Measurements from ENCODE around the gene ABCA3.
"Not testable (repeated sequence)": the region's sequence is repeated elsewhere in the genome, so short reads cannot be mapped to it uniquely, and the experiment has no call there.

ABCA3 gene

DNA sequence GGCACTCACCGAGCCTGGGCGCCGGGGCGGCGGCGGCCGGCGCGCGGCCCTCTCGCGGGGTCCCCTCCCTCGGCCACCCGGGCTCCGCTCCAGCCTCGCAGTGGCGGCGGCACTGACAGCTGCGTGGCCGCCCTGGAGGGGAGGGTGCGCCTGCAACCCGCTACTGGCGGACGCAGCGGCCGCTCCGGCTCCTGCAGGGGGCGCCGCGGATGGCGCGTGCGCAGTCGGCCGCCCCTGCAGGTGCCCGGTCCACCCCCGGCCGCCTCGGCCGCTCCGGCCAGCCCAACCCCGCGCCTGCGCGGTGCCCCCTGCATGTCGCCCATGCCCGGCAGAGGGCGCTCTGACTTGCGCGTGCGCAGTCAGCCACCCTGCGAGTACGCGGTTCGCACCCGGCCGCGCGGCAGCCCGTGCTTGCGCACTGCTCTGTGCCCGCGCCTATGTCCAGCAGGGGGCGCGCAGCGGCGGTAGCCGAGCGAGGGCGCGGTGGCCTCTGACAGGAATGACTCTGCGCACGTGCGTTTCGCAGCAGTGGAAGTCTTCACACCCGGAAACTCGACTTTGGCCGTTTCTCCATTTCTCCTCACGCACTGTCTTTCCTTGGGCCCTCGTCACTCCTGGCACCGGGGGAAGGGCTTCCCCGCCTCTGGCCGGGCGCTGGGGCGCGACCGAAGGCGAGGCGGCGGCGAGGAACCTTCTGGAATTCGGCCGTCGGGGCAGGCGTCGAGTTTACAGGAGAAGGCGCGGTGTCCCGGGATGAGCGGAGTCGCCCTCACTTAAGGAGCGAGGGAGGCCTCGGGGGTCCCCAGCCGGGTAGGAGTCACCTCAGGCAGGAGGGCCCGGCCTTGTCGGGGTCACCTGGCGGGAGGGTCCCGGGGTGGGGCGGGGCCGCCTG is at the start of gene ABCA3:
ABCA3 (minus strand) TSS at position 165 of the 892 bp plus-strand sequence. CDS start 14,262 bp downstream, outside the sequence.
- DNase-seq (ENCODE audit: low spot score), result peak; percentile 94

- DNase-seq (ENCODE audit: low spot score), result peak; percentile 24
Observed at GRCh38 chr16:2388875-2389433, 48.4 kb upstream of the ABCA3 start.

DNA sequence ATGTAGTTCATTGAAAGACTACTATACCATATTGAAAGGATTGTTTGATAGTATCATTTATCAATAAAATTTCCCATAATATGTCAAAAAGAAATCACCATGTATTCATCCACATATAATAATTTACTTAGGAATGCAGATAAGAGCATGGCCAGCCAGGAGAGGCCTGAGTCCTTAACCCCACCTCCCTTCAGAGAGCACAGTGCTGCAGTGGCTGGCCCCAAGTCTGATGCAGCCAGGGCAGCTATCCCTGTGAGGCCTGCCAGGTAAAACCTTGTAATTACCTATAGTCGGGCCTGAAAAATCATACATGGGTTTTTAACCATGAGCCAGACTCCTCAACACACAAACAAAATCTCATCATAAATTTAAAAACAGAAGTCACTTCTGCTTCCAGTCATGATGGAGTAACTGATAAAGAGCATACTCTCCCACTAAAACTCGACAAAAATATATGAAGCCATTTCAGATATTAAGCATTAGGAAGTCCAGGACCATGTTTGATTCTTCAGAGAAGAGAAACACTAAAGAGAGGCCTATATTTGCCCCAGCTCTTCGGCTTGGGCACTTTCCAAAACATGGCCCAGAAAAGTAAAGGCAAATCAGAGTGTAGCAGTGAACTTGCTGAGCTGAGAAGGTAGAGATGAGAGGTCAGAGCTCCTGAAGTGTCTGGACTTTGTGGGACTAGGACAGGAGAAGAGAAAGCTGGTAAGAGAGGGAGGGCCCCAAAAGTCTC is 47.8 kb upstream of the ABCA3 start:
- no peak for DNase-seq (ENCODE audit: low spot score)

DNA sequence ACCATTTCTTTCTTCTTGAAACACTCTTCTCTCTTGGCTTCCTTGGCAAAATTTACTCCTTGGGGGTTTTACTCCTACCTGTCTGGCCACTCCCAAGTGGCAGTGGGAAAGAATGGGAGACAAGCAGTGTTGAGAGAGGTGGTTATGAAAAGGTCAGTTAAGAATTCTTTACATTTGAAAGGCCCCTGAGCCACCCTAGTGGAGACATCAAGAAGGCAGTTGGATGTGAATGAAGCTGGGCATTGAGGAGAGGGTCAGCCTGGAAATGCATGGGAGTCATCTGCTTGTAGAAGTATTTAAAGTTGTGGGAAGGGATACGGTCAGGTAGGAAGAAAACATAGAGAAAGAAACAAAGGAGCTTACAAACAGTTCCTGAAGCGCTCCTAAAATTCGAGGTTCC is 46.5 kb upstream of the ABCA3 start:
- peak; percentile 16 for DNase-seq (ENCODE audit: low spot score)

DNA sequence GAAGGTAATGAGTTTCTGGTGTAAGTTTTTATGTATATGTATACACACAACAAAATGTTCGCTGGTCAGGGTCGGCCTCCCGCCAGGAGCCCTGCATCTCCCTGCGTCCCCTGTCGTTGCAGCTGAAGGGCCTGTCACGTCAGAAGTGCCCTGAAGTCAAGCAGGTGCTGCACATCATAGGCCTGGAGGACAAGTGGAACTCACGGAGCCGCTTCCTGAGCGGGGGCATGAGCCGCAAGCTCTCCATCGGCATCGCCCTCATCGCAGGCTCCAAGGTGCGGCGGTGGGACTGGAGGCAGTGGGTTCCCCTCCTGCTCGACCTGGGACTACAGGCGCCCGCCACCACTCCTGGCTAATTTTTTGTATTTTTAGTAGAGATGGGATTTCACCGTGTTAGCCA is 45.5 kb upstream of the ABCA3 start:
- not testable (repeated sequence) for DNase-seq (ENCODE audit: low spot score)

GRCh38 chr16:2385190-2385836 is 44.8 kb upstream of the ABCA3 start:
- DNase-seq (ENCODE audit: low spot score), result no peak

DNA sequence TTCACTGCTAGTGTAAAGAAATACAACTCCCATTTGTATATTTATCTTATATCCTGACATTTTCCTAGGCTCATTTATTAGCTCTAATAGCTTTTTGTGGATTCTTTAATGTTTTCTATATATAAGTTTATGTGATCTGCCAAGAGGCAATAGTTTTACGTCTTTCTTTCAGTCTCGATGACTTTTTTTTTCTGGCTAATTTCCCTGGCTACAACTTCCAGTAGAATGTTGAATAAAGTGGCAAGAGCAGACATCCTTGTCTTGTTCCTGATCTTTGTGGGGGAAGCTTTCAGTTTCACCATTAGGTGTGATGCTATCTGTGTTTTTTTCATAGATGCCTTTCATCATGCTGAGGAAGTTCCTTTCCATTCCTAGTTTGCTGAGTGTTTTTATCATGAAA is 43.9 kb upstream of the ABCA3 start:
- DNase-seq (ENCODE audit: low spot score), result no peak

- DNase-seq (ENCODE audit: low spot score), result no peak
Observed at GRCh38 chr16:2383501-2383900, 43.0 kb upstream of the ABCA3 start.

- DNase-seq (ENCODE audit: low spot score), result no peak
Observed at GRCh38 chr16:2374644-2375043, 34.1 kb upstream of the ABCA3 start.

GRCh38 chr16:2373176-2373575 is 32.6 kb upstream of the ABCA3 start:
- no peak for DNase-seq (ENCODE audit: low spot score)

DNA sequence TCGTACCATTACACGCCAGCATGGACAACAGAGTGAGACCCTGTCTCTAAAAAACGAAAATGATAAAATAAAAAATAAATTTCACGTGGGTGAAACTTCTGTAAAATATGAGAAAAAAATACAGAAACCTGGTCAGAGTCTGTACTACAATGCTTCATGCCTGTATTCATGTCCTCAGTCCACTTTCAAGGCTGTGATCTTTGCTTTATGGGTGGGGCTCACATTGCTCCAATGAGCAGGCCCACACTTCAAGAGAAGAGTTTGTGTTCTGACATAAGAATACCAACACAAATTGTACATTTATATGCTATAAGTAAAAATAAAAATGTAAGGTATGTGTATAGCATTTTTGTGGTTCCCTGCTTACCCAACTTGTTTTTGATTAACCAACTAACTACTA is 32.2 kb upstream of the ABCA3 start:
- no peak for DNase-seq (ENCODE audit: low spot score)

GRCh38 chr16:2371421-2371820 is 30.9 kb upstream of the ABCA3 start:
- no peak for DNase-seq (ENCODE audit: low spot score)

DNA sequence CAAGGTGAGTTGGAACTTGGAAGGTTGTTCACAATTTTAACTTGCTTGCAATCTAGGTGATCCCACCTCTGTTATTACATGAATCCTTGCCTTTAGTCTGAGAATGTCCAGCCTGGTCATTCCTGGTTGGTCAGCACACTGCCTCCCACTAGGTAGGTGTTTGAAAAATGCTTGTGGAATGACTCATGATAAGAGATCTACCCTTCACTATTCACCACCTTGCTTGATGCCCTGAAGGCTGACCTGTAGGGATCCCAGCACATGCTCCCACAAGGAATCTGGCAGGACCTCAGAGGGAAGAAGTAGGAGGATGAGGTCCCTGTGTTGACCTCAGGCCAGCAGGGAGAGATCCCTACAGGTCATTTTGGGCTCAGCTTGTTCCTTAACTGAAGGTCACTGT is 30.2 kb upstream of the ABCA3 start:
- no peak for DNase-seq (ENCODE audit: low spot score)

DNA sequence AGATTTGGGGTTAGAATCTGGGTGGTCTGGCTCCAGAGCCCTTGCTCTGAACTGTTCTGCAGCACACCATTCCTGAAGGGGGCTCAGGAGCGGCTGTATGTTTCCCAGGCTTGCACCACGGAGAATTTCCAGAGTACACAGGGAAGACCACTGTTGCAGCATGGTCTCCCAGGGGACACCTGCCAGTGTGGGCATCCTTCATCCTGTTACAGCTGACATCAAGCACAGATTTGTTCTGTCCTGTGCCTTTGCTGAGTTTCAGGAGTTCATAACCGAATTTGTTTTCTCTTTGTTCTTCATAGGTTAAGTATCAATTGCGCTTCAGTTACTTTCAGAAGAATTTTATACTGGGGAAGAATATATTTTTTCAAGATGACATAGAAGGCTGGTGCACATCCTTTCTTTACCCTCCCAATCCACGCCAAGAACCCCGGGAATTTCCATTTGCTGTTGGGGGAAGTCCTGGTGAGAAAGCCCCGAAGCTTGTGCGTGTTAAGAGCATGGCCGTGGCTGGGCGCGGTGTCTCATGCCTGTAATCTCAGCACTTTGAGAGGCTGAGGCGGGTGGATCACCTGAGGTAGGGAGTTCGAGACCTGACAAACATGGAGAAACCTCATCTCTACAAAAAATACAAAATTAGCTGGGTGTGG is 26.3 kb upstream of the ABCA3 start:
- no peak for DNase-seq (ENCODE audit: low spot score)

GRCh38 chr16:2365397-2366294 is 25.1 kb upstream of the ABCA3 start:
- DNase-seq (ENCODE audit: low spot score), result no peak

DNA sequence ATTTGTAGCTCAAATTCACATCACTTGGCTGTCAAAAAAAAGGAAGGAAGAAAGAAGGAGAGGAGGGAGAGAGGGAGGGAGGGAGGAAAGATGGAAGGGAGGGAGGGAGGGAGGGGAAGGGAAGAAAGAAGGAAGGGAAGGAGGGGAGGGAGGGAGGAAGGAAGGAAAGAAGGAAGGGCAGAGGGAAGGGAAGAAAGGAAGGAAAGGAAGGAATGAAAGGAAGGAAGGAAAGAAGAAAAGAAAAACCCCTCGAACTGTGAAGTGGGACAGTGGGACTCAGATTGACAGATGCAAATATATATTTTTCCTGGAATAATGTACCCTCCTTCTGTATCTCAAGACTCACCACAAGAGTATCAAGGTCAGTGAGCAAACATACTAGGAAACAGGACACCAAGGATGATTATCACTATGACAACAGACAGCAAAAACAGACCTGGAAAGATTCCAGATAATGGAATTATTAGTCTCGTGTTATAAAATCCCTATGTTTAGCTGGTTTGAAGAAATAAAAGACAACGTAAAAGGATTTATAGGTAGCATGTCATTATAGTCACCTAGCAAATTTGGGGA is 24.2 kb upstream of the ABCA3 start:
- no peak for DNase-seq (ENCODE audit: low spot score)

DNA sequence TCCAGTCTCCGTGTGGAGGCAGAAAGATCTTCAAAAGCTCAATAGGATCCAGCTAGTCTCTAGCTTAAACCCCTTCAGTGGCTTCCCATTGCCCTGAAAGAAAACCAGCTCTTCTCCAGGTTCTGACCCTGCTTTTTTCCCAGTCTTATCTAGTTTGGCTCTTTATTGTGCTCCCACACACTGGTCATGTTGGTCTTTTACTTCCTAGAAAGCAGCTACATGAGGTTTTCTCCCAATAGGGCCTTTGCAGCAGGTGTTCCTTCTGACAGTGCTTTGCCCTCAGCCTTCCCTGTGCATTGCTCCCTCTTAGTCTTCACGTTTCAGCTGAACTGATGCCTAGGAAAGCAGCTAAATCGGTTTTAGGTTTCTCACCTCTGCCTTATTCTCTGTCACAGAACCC is 21.7 kb upstream of the ABCA3 start:
- DNase-seq (ENCODE audit: low spot score), result no peak

- no peak for DNase-seq (ENCODE audit: low spot score)
Observed at GRCh38 chr16:2361129-2361528, 20.6 kb upstream of the ABCA3 start.

GRCh38 chr16:2359919-2360318 is 19.4 kb upstream of the ABCA3 start:
- no peak for DNase-seq (ENCODE audit: low spot score)

GRCh38 chr16:2358811-2359210 is 18.3 kb upstream of the ABCA3 start:
- no peak for DNase-seq (ENCODE audit: low spot score)

DNA sequence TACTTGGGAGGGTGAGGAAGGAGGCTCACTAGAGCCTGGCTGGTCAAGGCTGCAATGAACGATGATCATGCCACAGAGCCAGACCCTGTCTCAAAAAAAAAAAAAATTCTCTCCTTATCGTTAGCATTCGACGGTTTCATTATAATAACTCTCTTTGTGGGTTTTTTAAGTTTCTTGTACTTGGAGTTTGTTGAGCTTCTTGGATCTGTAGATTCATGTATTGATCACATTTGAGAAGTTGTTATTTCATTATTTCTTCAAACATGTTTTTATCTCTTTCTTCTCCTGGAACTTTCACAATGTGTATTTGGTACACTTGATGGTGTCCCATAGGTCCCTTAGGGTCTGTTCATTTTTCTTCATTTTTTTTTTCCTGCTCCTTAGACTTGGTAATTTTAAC is 16.8 kb upstream of the ABCA3 start:
- DNase-seq (ENCODE audit: low spot score), result no peak
